Measurements from ENCODE around the gene TUBGCP2.
A peak's percentile ranks its signal among the peaks of the same experiment; 100 is the strongest.

TUBGCP2 gene

GRCh38 chr10:133349577-133350011 is 40.9 kb upstream of the TUBGCP2 start:
- TF ChIP-seq GATA1 (IDR thresholded peaks at IDR 0.05; ENCODE audit: low read depth, low read length) (no peak), POLR2A (IDR thresholded peaks at IDR 0.05; ENCODE audit: low read length) (no peak)
- DNase-seq = no peak

- no peak for TF ChIP-seq GATA1 (IDR thresholded peaks at IDR 0.05; ENCODE audit: low read depth, low read length)
- no peak for TF ChIP-seq POLR2A (IDR thresholded peaks at IDR 0.05; ENCODE audit: low read length)
- no peak for DNase-seq
These were observed 40.5 kb upstream of the TUBGCP2 start for GRCh38 chr10:133349160-133349568.

GRCh38 chr10:133347710-133348517 is 39.2 kb upstream of the TUBGCP2 start:
- DNase-seq = no peak
- TF ChIP-seq GATA1 (IDR thresholded peaks at IDR 0.05; ENCODE audit: low read depth, low read length) (no peak), POLR2A (IDR thresholded peaks at IDR 0.05; ENCODE audit: low read length) (no peak)

- TF ChIP-seq POLR2A (IDR thresholded peaks at IDR 0.05; ENCODE audit: low read length) = no peak
- no peak for TF ChIP-seq GATA1 (IDR thresholded peaks at IDR 0.05; ENCODE audit: low read depth, low read length)
These were observed 37.7 kb upstream of the TUBGCP2 start for GRCh38 chr10:133346413-133346812.

GRCh38 chr10:133344236-133344635 is 35.6 kb upstream of the TUBGCP2 start:
- TF ChIP-seq GATA1 (IDR thresholded peaks at IDR 0.05; ENCODE audit: low read depth, low read length) (no peak), POLR2A (IDR thresholded peaks at IDR 0.05; ENCODE audit: low read length) (no peak)

More at GRCh38 chr10:133346413-133346812, 37.7 kb upstream of the TUBGCP2 start:
- no peak for DNase-seq

GRCh38 chr10:133343558-133343957 is 34.9 kb upstream of the TUBGCP2 start:
- DNase-seq = no peak
- TF ChIP-seq POLR2A (IDR thresholded peaks at IDR 0.05; ENCODE audit: low read length) = no peak
- TF ChIP-seq GATA1 (IDR thresholded peaks at IDR 0.05; ENCODE audit: low read depth, low read length) = no peak

More at GRCh38 chr10:133344236-133344635, 35.6 kb upstream of the TUBGCP2 start:
- no peak for DNase-seq

GRCh38 chr10:133342942-133343341 is 34.3 kb upstream of the TUBGCP2 start:
- DNase-seq = no peak
- TF ChIP-seq GATA1 (IDR thresholded peaks at IDR 0.05; ENCODE audit: low read depth, low read length) = no peak
- no peak for TF ChIP-seq POLR2A (IDR thresholded peaks at IDR 0.05; ENCODE audit: low read length)

- TF ChIP-seq GATA1 (IDR thresholded peaks at IDR 0.05; ENCODE audit: low read depth, low read length) (no peak), POLR2A (IDR thresholded peaks at IDR 0.05; ENCODE audit: low read length) (no peak)
These were observed 33.3 kb upstream of the TUBGCP2 start for GRCh38 chr10:133341983-133342382.

GRCh38 chr10:133339708-133340380 is 31.2 kb upstream of the TUBGCP2 start:
- no peak for TF ChIP-seq POLR2A (IDR thresholded peaks at IDR 0.05; ENCODE audit: low read length)
- no peak for TF ChIP-seq GATA1 (IDR thresholded peaks at IDR 0.05; ENCODE audit: low read depth, low read length)
- no peak for DNase-seq

More at GRCh38 chr10:133341983-133342382, 33.3 kb upstream of the TUBGCP2 start:
- DNase-seq = no peak

GRCh38 chr10:133338080-133339071 is 29.7 kb upstream of the TUBGCP2 start:
- TF ChIP-seq GATA1 (IDR thresholded peaks at IDR 0.05; ENCODE audit: low read depth, low read length) (no peak), POLR2A (IDR thresholded peaks at IDR 0.05; ENCODE audit: low read length) (no peak)

GRCh38 chr10:133337370-133337725 is 28.7 kb upstream of the TUBGCP2 start:
- DNase-seq = no peak
- no peak for TF ChIP-seq POLR2A (IDR thresholded peaks at IDR 0.05; ENCODE audit: low read length)
- TF ChIP-seq GATA1 (IDR thresholded peaks at IDR 0.05; ENCODE audit: low read depth, low read length) = no peak

More at GRCh38 chr10:133338080-133339071, 29.7 kb upstream of the TUBGCP2 start:
- no peak for DNase-seq

- DNase-seq = peak; percentile 44 to 65
- TF ChIP-seq GATA1 (IDR thresholded peaks at IDR 0.05; ENCODE audit: low read depth, low read length) = no peak
- TF ChIP-seq POLR2A (IDR thresholded peaks at IDR 0.05; ENCODE audit: low read length) = no peak
These were observed 28.1 kb upstream of the TUBGCP2 start, which contains the start of gene CALY for GRCh38 chr10:133336577-133337369. Gene CALY (minus strand): TSS chr10:133336896. CDS start chr10:133328989, 7,907 bp downstream.

Measured in erythroblast (primary cell).